GM21526 (cell line): ENCODE data around the gene APOL4.
"Not testable (repeated sequence)": the region's sequence is repeated elsewhere in the genome, so short reads cannot be mapped to it uniquely, and the experiment has no call there.

Experiments
- ATAC-seq: cut with Tn5 transposase; IDR thresholded peaks from one replicate; pipeline ENCODE4 v1.9.1; 2021; ENCODE audit warnings: moderate library complexity; ENCODE audit not compliant: unreplicated experiment, low FRiP score

Gene APOL4

DNA sequence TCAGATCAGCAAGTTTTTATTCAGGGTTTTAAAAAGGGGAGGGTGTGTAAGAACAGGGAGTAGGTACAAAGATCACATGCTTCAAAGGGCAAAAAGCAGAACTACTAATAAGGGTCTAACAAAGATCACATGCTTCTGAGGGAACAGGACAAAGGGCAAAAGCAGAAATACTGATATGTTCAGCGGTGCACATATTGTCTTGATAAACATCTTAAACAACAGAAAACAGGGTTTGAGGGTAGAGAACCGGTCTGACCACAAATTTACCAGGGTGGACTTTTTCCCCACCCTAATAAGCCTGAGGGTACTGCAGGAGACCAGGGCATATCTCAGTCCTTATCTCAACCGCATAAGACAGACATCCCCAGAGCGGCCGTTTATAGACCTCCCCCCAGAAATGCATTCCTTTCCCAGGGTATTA lies 7.9 kb upstream of the APOL4 start:
- ATAC-seq, result not testable (repeated sequence)

DNA sequence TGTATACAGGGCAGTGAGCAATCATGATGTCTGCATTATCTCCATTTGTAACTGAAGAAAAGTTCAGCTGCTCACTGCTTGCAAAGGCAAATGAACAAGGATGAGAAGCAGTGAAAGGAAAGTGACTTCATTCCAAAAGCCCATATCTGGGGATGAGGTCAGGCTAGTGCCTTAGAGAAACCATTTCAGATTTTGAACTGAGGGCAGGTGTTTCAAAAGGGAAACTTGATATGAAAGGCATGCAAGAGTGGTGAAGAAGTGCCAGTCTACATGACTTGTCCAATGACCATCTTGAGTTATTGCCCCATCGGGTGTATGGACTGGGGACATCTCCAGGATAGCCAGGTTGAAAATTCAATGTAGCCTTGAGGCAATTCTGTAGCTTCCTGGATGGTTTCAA lies 7.3 kb upstream of the APOL4 start:
- ATAC-seq, result no peak

DNA sequence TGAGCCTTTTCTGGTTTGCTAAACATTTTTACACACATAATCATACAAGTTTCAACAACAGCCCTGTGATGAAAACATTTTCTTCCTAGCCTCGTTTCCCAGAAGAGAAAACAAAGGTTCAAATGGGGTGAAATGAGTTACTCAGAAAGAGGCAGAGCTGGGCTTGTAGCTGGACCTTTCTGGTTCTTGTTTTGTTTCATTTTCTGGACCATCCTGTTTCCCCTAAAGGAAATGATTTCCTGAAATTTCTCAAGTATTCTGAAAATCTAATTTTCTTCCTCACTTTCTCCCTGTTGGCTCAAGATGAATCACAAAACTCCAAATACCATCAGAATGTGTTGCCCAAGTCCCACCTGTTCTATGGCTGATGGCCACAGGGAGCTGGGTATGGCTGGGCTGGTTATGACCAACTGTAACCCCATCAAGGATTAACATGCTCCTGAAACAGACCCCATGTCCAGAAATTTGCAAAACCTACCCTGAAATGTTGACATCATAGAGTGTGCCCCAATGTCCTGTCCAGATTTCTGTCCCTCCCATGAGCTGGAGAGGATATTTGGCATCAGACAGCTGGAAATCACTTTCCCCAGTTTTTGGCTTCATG lies 6.7 kb upstream of the APOL4 start:
- ATAC-seq, result no peak

DNA sequence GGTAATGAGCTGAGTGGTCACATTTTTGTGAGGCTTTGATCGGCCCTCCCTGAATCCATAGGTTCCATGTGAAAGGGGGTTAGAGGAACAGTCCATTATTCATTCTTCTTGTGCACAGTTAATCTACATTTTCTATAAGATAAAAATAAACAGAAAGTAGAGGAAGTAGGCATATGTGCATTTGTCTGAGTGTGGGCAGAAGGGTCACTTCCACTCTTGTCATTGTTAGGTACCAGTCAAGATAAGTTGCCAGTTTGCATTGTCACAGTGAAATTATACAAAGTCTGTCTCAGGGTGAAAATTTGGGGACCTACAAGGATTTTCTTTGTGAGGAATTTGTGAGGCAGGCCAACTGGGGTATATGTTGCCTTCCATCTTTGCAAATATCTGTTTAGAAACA lies 4.6 kb upstream of the APOL4 start:
- no peak for ATAC-seq

DNA sequence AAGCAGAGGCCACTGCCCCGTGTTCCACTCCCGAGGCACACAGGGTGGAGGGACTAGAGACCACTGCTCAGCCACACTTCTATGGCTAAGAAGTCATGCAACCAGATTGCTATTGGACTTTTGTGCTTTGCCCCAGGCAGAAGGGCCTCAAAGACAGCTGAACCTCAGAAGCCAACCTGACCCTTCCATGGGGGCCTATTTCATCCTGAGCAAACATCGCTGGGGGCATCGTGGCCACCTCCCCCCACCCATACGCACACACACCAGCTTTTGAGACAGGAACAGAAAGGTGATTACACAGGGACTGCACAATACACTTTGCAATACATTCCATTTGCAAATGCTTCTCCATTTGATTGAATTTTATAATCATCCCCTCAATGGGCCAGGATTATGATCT lies 4.0 kb upstream of the APOL4 start:
- ATAC-seq, result not testable (repeated sequence)

GRCh38 chr22:36204632-36205015 lies 3.0 kb upstream of the APOL4 start:
- ATAC-seq, result no peak

GRCh38 chr22:36204001-36204631 lies 2.5 kb upstream of the APOL4 start:
- ATAC-seq, result no peak

GRCh38 chr22:36203441-36203840 lies 1.8 kb upstream of the APOL4 start:
- ATAC-seq, result not testable (repeated sequence)

DNA sequence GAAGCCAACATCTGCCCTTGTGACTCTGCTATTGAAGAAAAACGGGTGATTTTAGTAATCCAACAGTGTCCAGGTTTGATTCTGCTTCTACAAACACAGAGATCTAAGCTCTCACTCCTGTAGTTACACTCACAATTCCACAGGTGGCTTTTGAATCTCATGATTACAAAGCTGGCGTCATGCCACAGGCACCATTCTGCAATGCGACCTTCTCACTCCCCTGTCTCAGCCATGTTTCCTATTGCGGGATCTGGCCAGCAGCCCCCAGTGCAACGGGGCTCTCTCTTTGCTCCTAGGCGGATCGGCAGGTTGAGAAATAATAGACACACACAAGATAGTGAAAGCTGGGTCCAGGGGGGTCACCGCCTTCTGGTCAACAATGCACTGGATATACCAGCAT lies 1.3 kb upstream of the APOL4 start:
- not testable (repeated sequence) for ATAC-seq

DNA sequence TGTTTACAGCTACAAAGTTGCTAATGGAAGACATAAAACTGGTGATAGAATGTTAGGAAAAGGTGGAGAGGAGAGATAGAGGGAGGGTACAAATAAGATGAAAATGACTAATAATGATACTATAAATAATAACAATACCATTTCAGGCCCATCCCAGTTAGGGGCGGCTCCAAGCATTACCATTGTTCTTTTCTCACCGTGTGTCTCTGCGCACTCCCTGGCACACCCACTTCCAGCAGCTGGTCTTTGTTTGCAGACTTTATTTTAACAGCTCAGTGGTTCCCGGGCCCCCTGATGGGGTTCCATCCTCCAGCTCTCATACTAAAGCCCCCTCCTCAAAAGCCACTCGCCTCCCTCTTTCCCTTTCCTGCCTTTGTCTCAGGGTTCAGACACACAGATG lies 584 bp downstream of the APOL4 start:
- ATAC-seq, result not testable (repeated sequence)

- ATAC-seq, result no peak
Measured at GRCh38 chr22:36199001-36199551, 2.5 kb downstream of the APOL4 start.

GRCh38 chr22:36198536-36198935 lies 3.1 kb downstream of the APOL4 start:
- no peak for ATAC-seq

GRCh38 chr22:36197514-36198146 lies 4.0 kb downstream of the APOL4 start:
- ATAC-seq, result no peak

GRCh38 chr22:36197065-36197440 lies 4.6 kb downstream of the APOL4 start:
- no peak for ATAC-seq

DNA sequence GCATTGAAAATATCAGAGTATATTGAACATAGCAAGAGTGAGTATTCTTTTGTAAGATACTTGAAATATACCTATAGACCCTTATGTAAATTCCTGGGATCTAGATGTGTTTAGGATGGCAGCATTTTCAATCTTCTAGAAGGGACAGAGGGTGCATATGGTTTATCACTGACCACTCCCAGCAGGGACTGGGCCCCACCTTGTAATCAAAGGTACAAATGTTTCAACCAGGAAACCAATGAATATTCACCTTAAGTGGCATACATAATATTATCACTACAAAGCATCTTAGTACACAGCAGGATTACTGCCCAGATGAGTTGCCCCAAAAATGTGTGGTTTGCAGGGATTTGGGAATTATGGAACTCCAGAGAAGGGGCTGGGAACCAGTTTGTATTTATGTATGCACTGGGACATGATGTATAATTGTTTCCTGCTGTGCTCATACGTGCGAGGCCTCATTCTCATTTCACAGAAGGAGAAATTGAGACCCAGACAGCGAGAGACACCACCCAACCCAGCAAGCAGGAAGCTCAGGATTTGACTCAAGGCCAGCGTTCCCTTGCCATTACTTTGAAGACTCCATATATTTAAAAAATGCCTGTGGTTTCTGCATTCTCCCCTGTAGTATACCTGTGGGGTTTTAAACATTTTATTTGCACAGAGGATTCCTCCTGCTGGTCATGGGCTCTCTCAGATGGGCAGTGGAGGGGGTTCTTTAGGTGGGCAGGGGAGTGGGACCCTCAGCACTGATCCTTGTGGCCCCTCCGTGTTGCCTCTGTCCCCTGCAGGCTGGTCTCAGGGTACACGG lies 5.2 kb downstream of the APOL4 start:
- ATAC-seq, result no peak

DNA sequence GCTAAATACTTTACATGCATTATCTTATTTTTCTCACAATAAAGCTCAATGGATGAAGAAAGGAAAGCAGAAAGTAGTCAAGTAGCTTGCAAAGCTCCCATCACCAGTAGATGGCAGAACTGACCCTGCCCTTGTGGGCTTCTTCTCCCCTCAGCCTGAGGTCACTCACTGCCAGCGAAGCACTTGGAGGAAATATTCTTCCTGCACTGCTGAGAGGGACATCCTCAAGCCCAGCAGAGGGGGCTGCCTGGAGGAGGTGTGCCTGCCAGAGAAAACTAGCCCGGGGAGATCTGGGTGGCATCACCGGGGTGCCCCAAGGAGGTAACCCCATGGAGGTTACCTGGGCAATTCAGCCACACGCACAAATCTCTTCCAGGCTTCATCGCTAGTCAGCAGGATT lies 6.6 kb downstream of the APOL4 start:
- no peak for ATAC-seq

- no peak for ATAC-seq
Measured at GRCh38 chr22:36194385-36194784, 7.2 kb downstream of the APOL4 start.

GRCh38 chr22:36193577-36193976 lies 8.0 kb downstream of the APOL4 start:
- no peak for ATAC-seq

- ATAC-seq, result no peak
Measured at GRCh38 chr22:36193171-36193570, 8.4 kb downstream of the APOL4 start.

DNA sequence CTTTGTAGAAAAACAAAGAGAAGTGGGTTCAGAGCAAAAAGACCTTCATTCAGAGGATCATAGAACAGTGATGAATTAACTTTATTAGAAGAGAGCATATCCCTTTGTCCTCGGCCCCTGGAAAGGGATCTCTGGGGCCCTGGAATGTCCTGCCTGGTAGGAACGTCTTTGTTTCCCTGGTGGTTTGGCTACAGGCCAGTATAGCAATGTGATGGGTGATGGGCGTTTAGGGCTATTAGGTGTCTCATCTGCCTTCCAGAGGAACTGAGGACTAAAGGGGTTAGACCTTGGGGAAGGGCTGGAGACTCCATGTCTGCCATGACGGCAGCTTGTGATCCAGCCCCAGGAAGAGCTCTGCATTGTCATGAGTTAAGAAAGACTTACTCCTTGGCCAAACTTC lies 9.1 kb downstream of the APOL4 start:
- ATAC-seq, result no peak
